Kidney (tissue), 11 donors: ENCODE measurements around the gene SMIM11. TPM values are rescaled to one million over a fixed set of nuclear protein-coding genes. Genes with fewer than 3 reads are reported as not detected.
"Not testable (repeated sequence)": the region's sequence is repeated elsewhere in the genome, so short reads cannot be mapped to it uniquely, and the experiment has no call there.

Experiments
- DNase-seq, 5 donors: peaks; one replicate each; pipeline ENCODE4 v3.0.0-alpha.2; 2013 to 2020
- FAIRE-seq: peaks from 2 replicates; lab custom pipeline; 2012; peaks lifted over from hg19 to GRCh38; lab: Jason Lieb, UNC
- H3K27ac ChIP-seq, 2 donors: one replicate each; pipeline ENCODE4 v1.7.0; 2013; ENCODE audit warnings: low read depth in 2 of 2, low read length in 2 of 2, inconsistent platforms in 1 of 2
- H3K27me3 ChIP-seq: one replicate; pipeline ENCODE4 v1.7.1; 2013; ENCODE audit warnings: low read length, inconsistent platforms; ENCODE audit not compliant: control insufficient read depth, insufficient read depth
- H3K36me3 ChIP-seq, 3 donors: one replicate each; pipeline versions ENCODE4 v1.7.0 to v1.7.1; 2013; ENCODE audit warnings: low read length in 3 of 3, control low read depth in 1 of 3, inconsistent platforms in 1 of 3; ENCODE audit not compliant: insufficient read depth in 3 of 3, control insufficient read depth in 2 of 3
- H3K4me1 ChIP-seq, 3 donors: one replicate each; pipeline versions ENCODE4 v1.7.0 to v1.7.1; 2013; ENCODE audit warnings: low read length in 3 of 3, inconsistent platforms in 1 of 3, low read depth in 1 of 3; ENCODE audit not compliant: control insufficient read depth in 2 of 3, insufficient read depth in 2 of 3
- H3K4me3 ChIP-seq, 3 donors: one replicate each; pipeline versions ENCODE4 v1.7.0 to v1.8.1; 2013; ENCODE audit warnings: low read length in 3 of 3, control low read depth in 1 of 3, inconsistent platforms in 1 of 3
- H3K9ac ChIP-seq, 3 donors: one replicate each; pipeline versions ENCODE4 v1.7.0 to v1.7.1; 2013; ENCODE audit warnings: low read length in 3 of 3, control low read depth in 1 of 3, inconsistent platforms in 1 of 3
- H3K9me3 ChIP-seq, 3 donors: one replicate each; pipeline versions ENCODE4 v1.7.0 to v1.7.1; 2013; ENCODE audit warnings: low read length in 3 of 3, control low read depth in 1 of 3, inconsistent platforms in 1 of 3; ENCODE audit not compliant: control insufficient read depth in 2 of 3, insufficient read depth in 1 of 3
- intact Hi-C: fragments of 100-400 bp; cut with DNase I; formaldehyde crosslinking; loops from one replicate; pipeline ENCODE4 v1.11.1; 2022
- polyA plus RNA-seq: library from polyadenylated mRNA; stranded (reverse); fragments of 350-450 nt; fragmentation: Illumina TruSeq; extraction: RNeasy Lipid Tissue Mini Kit (QIAGEN cat#74804); gene quantifications from one replicate; pipeline ENCODE4 v1.2.3, GENCODE V29; 2014; ENCODE audit warnings: low read depth, low replicate concordance; ENCODE audit not compliant: insufficient read depth
- total RNA-seq: library from RNA; stranded (reverse); fragmentation: NEBNext Ultra II Directional; extraction: Animal tissue kit (Norgen Biotek cat#: 25700); gene quantifications from one replicate; pipeline ENCODE4 v1.2.1, GENCODE V29; 2021
- donor health status: control.
- donor health status: control.
- donor health status: DM: yes; HTN: yes; CAD: no.
- donor health status: Normal renal cell carcinoma (clear cell type).

SMIM11 gene
- total and polyA plus RNA-seq, 2 donors from 2014 or later = 2.6 to 6.7 TPM

GRCh38 chr21:34404742-34405141 is 29.4 kb downstream of the SMIM11 start:
- FAIRE-seq, H3K9ac ChIP-seq, DNase-seq: not testable (repeated sequence)

GRCh38 chr21:34405686-34406085 is 30.4 kb downstream of the SMIM11 start:
- FAIRE-seq, H3K4me1 ChIP-seq, H3K4me3 ChIP-seq, intact Hi-C loops, H3K9me3 ChIP-seq, H3K27ac ChIP-seq, H3K36me3 ChIP-seq, H3K9ac ChIP-seq, DNase-seq, H3K27me3 ChIP-seq: not testable (repeated sequence)

More at GRCh38 chr21:34404742-34405141, 29.4 kb downstream of the SMIM11 start:
- H3K4me3 ChIP-seq, H3K4me1 ChIP-seq, intact Hi-C loops, H3K27me3 ChIP-seq, H3K9me3 ChIP-seq, H3K27ac ChIP-seq, H3K36me3 ChIP-seq: not testable (repeated sequence)

- H3K27me3 ChIP-seq, H3K4me3 ChIP-seq, H3K9me3 ChIP-seq, H3K9ac ChIP-seq, intact Hi-C loops, FAIRE-seq, H3K27ac ChIP-seq, H3K4me1 ChIP-seq, DNase-seq, H3K36me3 ChIP-seq: not testable (repeated sequence)
Observed at GRCh38 chr21:34406102-34406501, 30.8 kb downstream of the SMIM11 start.

GRCh38 chr21:34406676-34407075 is 31.4 kb downstream of the SMIM11 start:
- H3K4me3 ChIP-seq, H3K27ac ChIP-seq, FAIRE-seq, H3K27me3 ChIP-seq, DNase-seq, H3K4me1 ChIP-seq, intact Hi-C loops, H3K36me3 ChIP-seq, H3K9me3 ChIP-seq, H3K9ac ChIP-seq: not testable (repeated sequence)

- intact Hi-C loops, H3K9me3 ChIP-seq, H3K4me3 ChIP-seq, FAIRE-seq, H3K27me3 ChIP-seq, H3K36me3 ChIP-seq, H3K4me1 ChIP-seq, H3K27ac ChIP-seq, DNase-seq, H3K9ac ChIP-seq: not testable (repeated sequence)
Observed at GRCh38 chr21:34407294-34407693, 32.0 kb downstream of the SMIM11 start.

GRCh38 chr21:34417448-34418077 is 42.3 kb downstream of the SMIM11 start:
- intact Hi-C loops, H3K9ac ChIP-seq: not testable (repeated sequence)

GRCh38 chr21:34423805-34424204 is 48.5 kb downstream of the SMIM11 start, which contains the start of gene SMIM34:
TSS of gene SMIM34 (minus strand) at chr21:34423951. CDS start at chr21:34423839, 112 bp downstream.
- H3K27ac ChIP-seq, H3K4me3 ChIP-seq, H3K36me3 ChIP-seq, H3K9ac ChIP-seq, H3K9me3 ChIP-seq, H3K4me1 ChIP-seq, FAIRE-seq, intact Hi-C loops, H3K27me3 ChIP-seq, DNase-seq: not testable (repeated sequence)

More at GRCh38 chr21:34417448-34418077, 42.3 kb downstream of the SMIM11 start:
- not testable (repeated sequence) for FAIRE-seq, H3K36me3 ChIP-seq, H3K27me3 ChIP-seq, DNase-seq, H3K4me1 ChIP-seq, H3K4me3 ChIP-seq, H3K9me3 ChIP-seq, H3K27ac ChIP-seq

GRCh38 chr21:34427339-34427738 is 52.0 kb downstream of the SMIM11 start:
- H3K9me3 ChIP-seq, H3K9ac ChIP-seq, H3K36me3 ChIP-seq, DNase-seq, intact Hi-C loops, H3K4me1 ChIP-seq, FAIRE-seq, H3K27ac ChIP-seq, H3K4me3 ChIP-seq, H3K27me3 ChIP-seq: not testable (repeated sequence)
